ENCODE data around the gene VTI1A. TPM values are rescaled to one million over a fixed set of nuclear protein-coding genes. Genes with fewer than 3 reads are reported as not detected.

VTI1A gene
- total and polyA plus RNA-seq, 2 of the 8 experiments (the other 6 are each of a cell fraction or from before 2014, with no cell fraction given): 6.0 to 20.0 TPM

GRCh38 chr10:112799726-112800510 is 352.9 kb downstream of the VTI1A start (continued):
- TF ChIP-seq, protein P1, sequence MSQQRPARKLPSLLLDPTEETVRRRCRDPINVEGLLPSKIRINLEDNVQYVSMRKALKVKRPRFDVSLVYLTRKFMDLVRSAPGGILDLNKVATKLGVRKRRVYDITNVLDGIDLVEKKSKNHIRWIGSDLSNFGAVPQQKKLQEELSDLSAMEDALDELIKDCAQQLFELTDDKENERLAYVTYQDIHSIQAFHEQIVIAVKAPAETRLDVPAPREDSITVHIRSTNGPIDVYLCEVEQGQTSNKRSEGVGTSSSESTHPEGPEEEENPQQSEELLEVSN (IDR thresholded peaks at IDR 0.05): no peak
- TF ChIP-seq, protein P2, sequence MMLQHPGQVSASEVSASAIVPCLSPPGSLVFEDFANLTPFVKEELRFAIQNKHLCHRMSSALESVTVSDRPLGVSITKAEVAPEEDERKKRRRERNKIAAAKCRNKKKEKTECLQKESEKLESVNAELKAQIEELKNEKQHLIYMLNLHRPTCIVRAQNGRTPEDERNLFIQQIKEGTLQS (IDR thresholded peaks at IDR 0.05; ENCODE audit: insufficient read depth, low read depth, low read length): no peak
- TF ChIP-seq YY1 (IDR thresholded peaks at IDR 0.05; ENCODE audit: low read depth, low read length) (no peak), SIN3A (conservative IDR thresholded peaks at IDR 0.05 in 1 of 2, IDR thresholded peaks at IDR 0.05 in 1 of 2; ENCODE audit: low read depth in 1 of 2, low read length in 2 of 2) (no peak), SRF (IDR thresholded peaks at IDR 0.05; ENCODE audit: low read depth, low read length) (no peak)
